GM21529 (cell line): Measurements from ENCODE around the gene REV3L.
A peak's percentile ranks its signal among the peaks of the same experiment; 100 is the strongest.
"Not testable (repeated sequence)": the region's sequence is repeated elsewhere in the genome, so short reads cannot be mapped to it uniquely, and the experiment has no call there.

ENCODE experiments used
- ATAC-seq: cut with Tn5 transposase; IDR thresholded peaks from one replicate; pipeline ENCODE4 v1.9.1; 2021; ENCODE audit not compliant: unreplicated experiment

REV3L gene

GRCh38 chr6:111482959-111483735 is at the start of gene REV3L:
REV3L (minus strand) TSS chr6:111483218; CDS start chr6:111482888, 330 bp downstream.
- peak; percentile 28 for ATAC-seq

- ATAC-seq = no peak
Observed at GRCh38 chr6:111531185-111531584, 48.2 kb upstream of the REV3L start.

- no peak for ATAC-seq
Observed at GRCh38 chr6:111530667-111531066, 47.6 kb upstream of the REV3L start.

GRCh38 chr6:111530218-111530617 is 47.2 kb upstream of the REV3L start:
- no peak for ATAC-seq

- ATAC-seq = no peak
Observed at GRCh38 chr6:111527367-111527766, 44.3 kb upstream of the REV3L start.

- ATAC-seq = no peak
Observed at GRCh38 chr6:111524735-111525134, 41.7 kb upstream of the REV3L start.

GRCh38 chr6:111524252-111524651 is 41.2 kb upstream of the REV3L start:
- ATAC-seq = no peak

GRCh38 chr6:111523484-111524167 is 40.6 kb upstream of the REV3L start:
- no peak for ATAC-seq

GRCh38 chr6:111522393-111523020 is 39.5 kb upstream of the REV3L start:
- no peak for ATAC-seq

- no peak for ATAC-seq
Observed at GRCh38 chr6:111521497-111522270, 38.7 kb upstream of the REV3L start.

GRCh38 chr6:111520524-111520923 is 37.5 kb upstream of the REV3L start:
- ATAC-seq = no peak

- ATAC-seq = no peak
Observed at GRCh38 chr6:111517965-111518364, 34.9 kb upstream of the REV3L start.

GRCh38 chr6:111515259-111515658 is 32.2 kb upstream of the REV3L start:
- ATAC-seq = no peak

- ATAC-seq = not testable (repeated sequence)
Observed at GRCh38 chr6:111514531-111514930, 31.5 kb upstream of the REV3L start.

GRCh38 chr6:111507219-111507618 is 24.2 kb upstream of the REV3L start:
- ATAC-seq = not testable (repeated sequence)

GRCh38 chr6:111505498-111505897 is 22.5 kb upstream of the REV3L start:
- not testable (repeated sequence) for ATAC-seq

GRCh38 chr6:111503660-111504059 is 20.6 kb upstream of the REV3L start:
- no peak for ATAC-seq

GRCh38 chr6:111503194-111503593 is 20.2 kb upstream of the REV3L start:
- no peak for ATAC-seq

GRCh38 chr6:111502154-111502553 is 19.1 kb upstream of the REV3L start:
- no peak for ATAC-seq

- no peak for ATAC-seq
Observed at GRCh38 chr6:111499269-111499793, 16.3 kb upstream of the REV3L start.
